Panc1 (cell line): Measurements from ENCODE around the gene EIF3F.

Experiments used
- POLR2AphosphoS5 ChIP-seq: IDR thresholded peaks from 2 replicates; pipeline ENCODE4 v1.6.1; 2012; ENCODE audit warnings: mild to moderate bottlenecking, low read depth, low read length, moderate library complexity
- TCF7L2 ChIP-seq: IDR thresholded peaks from 2 replicates; pipeline ENCODE4 v1.6.1; 2011; ENCODE audit warnings: mild to moderate bottlenecking, low read depth, low read length, inconsistent platforms
- TF ChIP-seq, protein P1 (sequence below): fragments of 450-650 bp; IDR thresholded peaks from 2 replicates; pipeline ENCODE4 v1.5.1; 2017; ENCODE audit warnings: mild to moderate bottlenecking

DNA sequence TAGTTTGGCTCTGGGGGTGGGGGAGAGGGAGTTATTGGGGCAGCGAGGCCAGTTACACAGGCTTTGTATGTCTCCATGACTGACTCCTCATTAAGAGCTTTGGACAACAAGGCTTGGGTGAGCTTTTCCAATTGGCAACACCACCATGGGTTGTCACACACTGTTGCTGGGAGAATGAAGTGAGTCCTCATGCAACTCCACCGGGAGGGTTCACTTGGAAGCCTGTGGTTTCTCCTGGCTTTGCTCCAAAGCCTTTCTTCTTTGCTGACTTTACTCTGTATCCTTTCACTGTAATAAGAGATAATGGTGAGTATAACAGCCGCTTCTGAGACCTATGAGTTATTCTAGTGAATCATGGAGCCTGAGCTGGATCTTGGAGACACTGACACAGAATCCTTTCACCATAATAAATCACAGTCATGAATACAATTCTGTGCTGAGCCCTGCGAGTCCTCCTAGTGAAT lies 24.9 kb downstream of the EIF3F start:
- TF ChIP-seq, protein P1, sequence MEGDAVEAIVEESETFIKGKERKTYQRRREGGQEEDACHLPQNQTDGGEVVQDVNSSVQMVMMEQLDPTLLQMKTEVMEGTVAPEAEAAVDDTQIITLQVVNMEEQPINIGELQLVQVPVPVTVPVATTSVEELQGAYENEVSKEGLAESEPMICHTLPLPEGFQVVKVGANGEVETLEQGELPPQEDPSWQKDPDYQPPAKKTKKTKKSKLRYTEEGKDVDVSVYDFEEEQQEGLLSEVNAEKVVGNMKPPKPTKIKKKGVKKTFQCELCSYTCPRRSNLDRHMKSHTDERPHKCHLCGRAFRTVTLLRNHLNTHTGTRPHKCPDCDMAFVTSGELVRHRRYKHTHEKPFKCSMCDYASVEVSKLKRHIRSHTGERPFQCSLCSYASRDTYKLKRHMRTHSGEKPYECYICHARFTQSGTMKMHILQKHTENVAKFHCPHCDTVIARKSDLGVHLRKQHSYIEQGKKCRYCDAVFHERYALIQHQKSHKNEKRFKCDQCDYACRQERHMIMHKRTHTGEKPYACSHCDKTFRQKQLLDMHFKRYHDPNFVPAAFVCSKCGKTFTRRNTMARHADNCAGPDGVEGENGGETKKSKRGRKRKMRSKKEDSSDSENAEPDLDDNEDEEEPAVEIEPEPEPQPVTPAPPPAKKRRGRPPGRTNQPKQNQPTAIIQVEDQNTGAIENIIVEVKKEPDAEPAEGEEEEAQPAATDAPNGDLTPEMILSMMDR, result no peak
- TF ChIP-seq POLR2AphosphoS5 (no peak), TCF7L2 (no peak)
